IMR-90 (cell line): ENCODE results near the gene FAM133A. TPM values are rescaled to one million over a fixed set of nuclear protein-coding genes. Genes with fewer than 3 reads are reported as not detected.

Experiments used
- ATAC-seq: fragments of 200-7000 bp; cut with Tn5 transposase; 2 replicates; pipeline ENCODE4 v1.9.1; 2020; ENCODE audit warnings: low read depth, mild to moderate bottlenecking, moderate library complexity
- BruUV-seq: library from RNA; stranded (reverse); fragments of 400-500 nt; replicated peaks from 2 replicates; lab custom pipeline; 2021; lab: Mats Ljungman, UMichigan
- CTCF ChIA-PET: fragments of 300-600 bp; formaldehyde crosslinking; extraction: SDS; loops from one replicate; lab custom pipeline; 2021; ENCODE audit warnings: antibody characterized with exemption; lab: Yijun Ruan, JAX
- POLR2A ChIA-PET: fragments of 300-600 bp; sonication (Branson Sonifier 250); formaldehyde crosslinking; loops from one replicate; lab custom pipeline; 2022; ENCODE audit warnings: antibody characterized with exemption; ENCODE audit not compliant: unreplicated experiment; lab: Charles Lee
- DNase-seq: peaks from one replicate; pipeline ENCODE4 v3.0.0; 2013
- H2AFZ ChIP-seq: replicated peaks from 2 replicates; pipeline ENCODE3; 2013; ENCODE audit warnings: low read length, mild to moderate bottlenecking; ENCODE audit not compliant: poor library complexity
- H2AK5ac ChIP-seq: 2 replicates; pipeline ENCODE4 v1.6.1; 2013; ENCODE audit warnings: low read depth, low read length, inconsistent platforms
- H2AK9ac ChIP-seq: replicated peaks from 2 replicates; pipeline ENCODE3; 2013; ENCODE audit warnings: mild to moderate bottlenecking, low read depth, low read length, moderate library complexity; ENCODE audit not compliant: poor library complexity
- H2BK120ac ChIP-seq: 2 replicates; pipeline ENCODE4 v1.6.1; 2013; ENCODE audit warnings: low read depth, low read length, inconsistent platforms
- H2BK15ac ChIP-seq: 3 replicates; pipeline ENCODE4 v1.6.1; 2013; ENCODE audit warnings: low read depth, low read length, inconsistent platforms
- H2BK20ac ChIP-seq: 2 replicates; pipeline ENCODE4 v1.6.1; 2013; ENCODE audit warnings: low read depth, mild to moderate bottlenecking, inconsistent platforms, low read length, moderate library complexity
- H2BK5ac ChIP-seq: 2 replicates; pipeline ENCODE4 v1.6.1; 2013; ENCODE audit warnings: mild to moderate bottlenecking, low read depth, low read length, inconsistent platforms; ENCODE audit not compliant: poor library complexity, severe bottlenecking
- H3K14ac ChIP-seq: replicated peaks from 2 replicates; pipeline ENCODE4 v1.6.1; 2013; ENCODE audit warnings: low read depth, low read length, inconsistent platforms
- H3K18ac ChIP-seq: 2 replicates; pipeline ENCODE4 v1.6.1; 2013; ENCODE audit warnings: low read depth, low read length, control low read depth
- H3K23ac ChIP-seq: 2 replicates; pipeline ENCODE4 v1.6.1; 2013; ENCODE audit warnings: low read depth, low read length, inconsistent platforms
- H3K27ac ChIP-seq: 2 replicates; pipeline ENCODE4 v1.5.1; 2013; ENCODE audit warnings: mild to moderate bottlenecking, control low read depth, low read length; ENCODE audit not compliant: insufficient read depth
- H3K27me3 ChIP-seq: 2 replicates; pipeline ENCODE4 v1.6.1; 2013; ENCODE audit warnings: low read length; ENCODE audit not compliant: control insufficient read depth, insufficient read depth
- H3K36me3 ChIP-seq: 2 replicates; pipeline ENCODE4 v1.6.1; 2013; ENCODE audit warnings: low read length, mixed read lengths; ENCODE audit not compliant: control insufficient read depth, insufficient read depth
- H3K4ac ChIP-seq: 2 replicates; pipeline ENCODE4 v1.6.1; 2013; ENCODE audit warnings: low read depth, low read length, inconsistent platforms
- H3K4me1 ChIP-seq: 2 replicates; pipeline ENCODE4 v1.6.1; 2013; ENCODE audit warnings: low read length, mixed read lengths; ENCODE audit not compliant: control insufficient read depth, insufficient read depth
- H3K4me2 ChIP-seq: 2 replicates; pipeline ENCODE4 v1.6.1; 2013; ENCODE audit warnings: low read depth, mild to moderate bottlenecking, control low read depth, low read length, moderate library complexity
- H3K4me3 ChIP-seq: 2 replicates; pipeline ENCODE4 v1.5.1; 2013; ENCODE audit warnings: low read depth, mild to moderate bottlenecking, control low read depth, low read length, moderate library complexity; ENCODE audit not compliant: insufficient read depth
- H3K56ac ChIP-seq: 2 replicates; pipeline ENCODE4 v1.6.1; 2013; ENCODE audit warnings: low read length, inconsistent platforms; ENCODE audit not compliant: insufficient read depth; ENCODE audit errors: extremely low read depth
- H3K79me1 ChIP-seq, 2 experiments: 2 replicates each; pipeline ENCODE4 v1.6.1; 2013; ENCODE audit warnings: low read length in 2 of 2, inconsistent platforms in 1 of 2, low read depth in 1 of 2
- H3K9ac ChIP-seq: 2 replicates; pipeline ENCODE4 v1.6.1; 2013; ENCODE audit warnings: low read depth, low read length, control low read depth
- H3K9me1 ChIP-seq: 2 replicates; pipeline ENCODE4 v1.6.1; 2013; ENCODE audit warnings: low read length, inconsistent platforms; ENCODE audit not compliant: insufficient read depth
- H3K9me3 ChIP-seq: 2 replicates; pipeline ENCODE4 v1.6.1; 2013; ENCODE audit warnings: low read length; ENCODE audit not compliant: control insufficient read depth, insufficient read depth
- H4K20me1 ChIP-seq: 2 replicates; pipeline ENCODE4 v1.6.1; 2013; ENCODE audit warnings: low read length, inconsistent platforms; ENCODE audit not compliant: insufficient read depth
- H4K5ac ChIP-seq: 2 replicates; pipeline ENCODE4 v1.6.1; 2013; ENCODE audit warnings: mild to moderate bottlenecking, low read depth, low read length, control low read depth
- H4K8ac ChIP-seq, 2 experiments: 2 replicates each; pipeline ENCODE4 v1.6.1; 2013; ENCODE audit warnings: low read depth in 2 of 2, low read length in 2 of 2, control low read depth in 1 of 2, inconsistent platforms in 1 of 2
- H4K91ac ChIP-seq: 2 replicates; pipeline ENCODE4 v1.6.1; 2013; ENCODE audit warnings: low read depth, low read length, inconsistent platforms; ENCODE audit not compliant: insufficient read depth
- BHLHE40 ChIP-seq: fragments of 150-350 bp; IDR thresholded peaks from 2 replicates; pipeline ENCODE4 v1.6.1; 2016; ENCODE audit warnings: mild to moderate bottlenecking, low read depth, low read length
- CEBPB ChIP-seq: IDR thresholded peaks from 2 replicates; pipeline ENCODE4 v1.6.1; 2012; ENCODE audit warnings: low read depth, low read length, improper control_type of control experiment
- CHD1 ChIP-seq: IDR thresholded peaks from 2 replicates; pipeline ENCODE4 v1.6.1; 2012; ENCODE audit warnings: low read depth, low read length, improper control_type of control experiment
- CTCF ChIP-seq: conservative IDR thresholded peaks from 2 replicates; pipeline ENCODE4 v1.5.1; 2012; ENCODE audit warnings: mild to moderate bottlenecking, low read depth, low read length, improper control_type of control experiment
- ELK1 ChIP-seq: fragments of 150-350 bp; IDR thresholded peaks from 2 replicates; pipeline ENCODE4 v1.6.1; 2016; ENCODE audit warnings: low read depth, mild to moderate bottlenecking, low read length, moderate library complexity, borderline replicate concordance
- FOS ChIP-seq: fragments of 150-350 bp; IDR thresholded peaks from 2 replicates; pipeline ENCODE4 v1.6.1; 2016; ENCODE audit warnings: low read depth, low read length
- MAFK ChIP-seq: IDR thresholded peaks from 2 replicates; pipeline ENCODE4 v1.6.1; 2012; ENCODE audit warnings: low read depth, low read length, improper control_type of control experiment
- MAZ ChIP-seq: IDR thresholded peaks from 2 replicates; pipeline ENCODE4 v1.6.1; 2012; ENCODE audit warnings: low read depth, mild to moderate bottlenecking, low read length, improper control_type of control experiment, moderate library complexity, borderline replicate concordance
- MXI1 ChIP-seq: IDR thresholded peaks from 2 replicates; pipeline ENCODE4 v1.6.1; 2012; ENCODE audit warnings: low read depth, mild to moderate bottlenecking, low read length, moderate library complexity, borderline replicate concordance
- NFE2L2 ChIP-seq: fragments of 150-350 bp; IDR thresholded peaks from 2 replicates; pipeline ENCODE4 v1.6.1; 2016; ENCODE audit warnings: low read depth, mild to moderate bottlenecking, low read length
- POLR2A ChIP-seq: IDR thresholded peaks from 2 replicates; pipeline ENCODE4 v1.6.1; 2012; ENCODE audit warnings: mild to moderate bottlenecking, low read depth, low read length
- RAD21 ChIP-seq: IDR thresholded peaks from 2 replicates; pipeline ENCODE4 v1.6.1; 2012; ENCODE audit warnings: low read length, improper control_type of control experiment
- RCOR1 ChIP-seq: IDR thresholded peaks from 2 replicates; pipeline ENCODE4 v1.6.1; 2012; ENCODE audit warnings: mild to moderate bottlenecking, low read length, improper control_type of control experiment; ENCODE audit not compliant: insufficient replicate concordance
- RFX5 ChIP-seq: IDR thresholded peaks from 2 replicates; pipeline ENCODE4 v1.8.0; 2012; ENCODE audit warnings: low read depth, mild to moderate bottlenecking, low read length, moderate library complexity
- USF2 ChIP-seq: fragments of 150-350 bp; IDR thresholded peaks from 2 replicates; pipeline ENCODE4 v1.6.1; 2017; ENCODE audit warnings: mild to moderate bottlenecking, antibody characterized with exemption, low read length, low read depth
- WGBS, 2 experiments: methylation state at CpG; one replicate each; pipeline versions ENCODE4 v1.1.5 to v1.1.7; 2013; ENCODE audit warnings: missing lambda C conversion rate in 2 of 2; ENCODE audit not compliant: insufficient read length in 1 of 2; ENCODE audit errors: extremely low coverage in 2 of 2; 5-methylcytosine and 5-hydroxymethylcytosine counted together
- dilution Hi-C: fragments of 300-500 bp; cut with HindIII; formaldehyde crosslinking; loops from one replicate; pipeline ENCODE4 v1.14.3; 2018; ENCODE audit warnings: low sequenced_read_pairs; ENCODE audit not compliant: unreplicated experiment
- in situ Hi-C: fragments of 300-500 bp; cut with MboI; formaldehyde crosslinking; loops from 3 replicates; pipeline ENCODE4 v1.14.3; 2019; ENCODE audit warnings: low sequenced_read_pairs, inconsistent platforms, mixed read lengths
- intact Hi-C: fragments of 100-400 bp; cut with micrococcal nuclease; formaldehyde crosslinking; loops from 2 replicates; pipeline ENCODE4 v1.10.0; 2022
- polyA plus RNA-seq, 3 experiments: library from polyadenylated mRNA; depleted of rRNA; stranded (reverse); fragments of >200 nt; gene quantifications; 2 replicates each; pipeline ENCODE4 v1.2.3, GENCODE V29; 2012; ENCODE audit warnings: low replicate concordance in 1 of 3
- total RNA-seq: library from RNA; depleted of rRNA; stranded (reverse); fragments of >200 nt; gene quantifications from 2 replicates; pipeline ENCODE4 v1.2.3, GENCODE V29; 2012

FAM133A gene
- total and polyA plus RNA-seq, 2 of the 4 experiments (the other 2 are of a cell fraction): under 0.01 TPM; not detected in 1

- peaks cover 3% of the 10 kb centered on the region; the same call in 1 of the 2 replicates for H3K27me3 ChIP-seq
- no TSS peak for BruUV-seq
- peak within 1 kb of the TSS; percentile 65 for H3K4me2 ChIP-seq
- dilution Hi-C loops: no loop called here
- no peak within 1 kb of the TSS for H4K91ac ChIP-seq
- peak; percentile 67 for ATAC-seq
- peak within 1 kb of the TSS; percentile 66 for H3K4me3 ChIP-seq
- no peak within 1 kb of the TSS for H3K9ac ChIP-seq
- CTCF ChIA-PET: no interaction called here
- POLR2A ChIA-PET: no interaction called here
- H3K9me1 ChIP-seq: no peaks in the 10 kb centered on the region
- no peaks in the 10 kb centered on the region for H3K9me3 ChIP-seq
- no peak within 1 kb of the TSS for H2BK5ac ChIP-seq
- in situ Hi-C loops: no loop called here
- H3K18ac ChIP-seq: no peak within 1 kb of the TSS
- no peak within 1 kb of the TSS for H4K8ac ChIP-seq
- H3K36me3 ChIP-seq: no peaks in the 10 kb centered on the region
- H3K14ac ChIP-seq: no peak within 1 kb of the TSS
- no peak within 1 kb of the TSS for H2BK15ac ChIP-seq
- H2AK9ac ChIP-seq: no peak within 1 kb of the TSS
- H3K4ac ChIP-seq: no peak within 1 kb of the TSS
- peak; percentile 44 for DNase-seq
- H4K20me1 ChIP-seq: no peaks in the 10 kb centered on the region
- H4K5ac ChIP-seq: no peak within 1 kb of the TSS
- no peaks in the 10 kb centered on the region for H3K4me1 ChIP-seq
- no peaks in the 10 kb centered on the region for H3K79me1 ChIP-seq
- no peak within 1 kb of the TSS for H3K27ac ChIP-seq
- no peak within 1 kb of the TSS for H2AK5ac ChIP-seq
- no peak within 1 kb of the TSS for H3K23ac ChIP-seq
- no peak within 1 kb of the TSS for H3K56ac ChIP-seq
- 3% methylated on average over 23 of the region's 51 CpGs; no CpG with 5 or more reads in 1 of the 2 experiments for WGBS, 2 experiments
- intact Hi-C loops: no loop called here
- peak within 1 kb of the TSS; percentile 86 for H2AFZ ChIP-seq
- no peak within 1 kb of the TSS for H2BK120ac ChIP-seq
- no peak within 1 kb of the TSS for H2BK20ac ChIP-seq
- TF ChIP-seq BHLHE40 (no peak), RAD21 (no peak), CEBPB (no peak), RCOR1 (no peak), RFX5 (no peak), ELK1 (no peak), CTCF (no peak), CHD1 (no peak), MAFK (no peak), NFE2L2 (no peak), POLR2A (no peak), USF2 (no peak), FOS (no peak), MAZ (no peak), MXI1 (no peak)
These were observed 744 bp upstream of the FAM133A start, which contains the start of gene NAP1L3 for GRCh38 chrX:93673056-93673868. Gene NAP1L3 (minus strand): TSS chrX:93673578. CDS start chrX:93673304, 274 bp downstream.
